ENCODE results near the gene MRFAP1.

DNA sequence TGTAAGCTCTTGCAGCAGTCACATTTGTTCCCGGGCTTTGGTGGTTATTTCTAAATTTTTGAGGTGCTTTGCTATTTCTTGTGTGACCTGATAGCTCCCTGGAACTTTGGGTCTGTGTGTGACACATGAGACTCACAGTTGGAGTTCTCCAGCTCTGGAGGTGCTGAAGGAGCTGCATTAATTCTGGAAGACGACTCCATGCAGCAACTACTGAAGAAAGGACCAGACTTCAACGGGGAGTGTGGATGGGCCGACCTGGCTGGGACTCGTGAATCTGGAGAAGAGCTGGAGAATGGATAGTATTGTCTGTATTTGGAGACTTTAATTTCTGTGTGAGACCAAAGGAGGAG lies 1.5 kb downstream of the MRFAP1 start:
- TF ChIP-seq, protein P1, sequence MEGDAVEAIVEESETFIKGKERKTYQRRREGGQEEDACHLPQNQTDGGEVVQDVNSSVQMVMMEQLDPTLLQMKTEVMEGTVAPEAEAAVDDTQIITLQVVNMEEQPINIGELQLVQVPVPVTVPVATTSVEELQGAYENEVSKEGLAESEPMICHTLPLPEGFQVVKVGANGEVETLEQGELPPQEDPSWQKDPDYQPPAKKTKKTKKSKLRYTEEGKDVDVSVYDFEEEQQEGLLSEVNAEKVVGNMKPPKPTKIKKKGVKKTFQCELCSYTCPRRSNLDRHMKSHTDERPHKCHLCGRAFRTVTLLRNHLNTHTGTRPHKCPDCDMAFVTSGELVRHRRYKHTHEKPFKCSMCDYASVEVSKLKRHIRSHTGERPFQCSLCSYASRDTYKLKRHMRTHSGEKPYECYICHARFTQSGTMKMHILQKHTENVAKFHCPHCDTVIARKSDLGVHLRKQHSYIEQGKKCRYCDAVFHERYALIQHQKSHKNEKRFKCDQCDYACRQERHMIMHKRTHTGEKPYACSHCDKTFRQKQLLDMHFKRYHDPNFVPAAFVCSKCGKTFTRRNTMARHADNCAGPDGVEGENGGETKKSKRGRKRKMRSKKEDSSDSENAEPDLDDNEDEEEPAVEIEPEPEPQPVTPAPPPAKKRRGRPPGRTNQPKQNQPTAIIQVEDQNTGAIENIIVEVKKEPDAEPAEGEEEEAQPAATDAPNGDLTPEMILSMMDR (IDR thresholded peaks at IDR 0.05) = no peak
- TF ChIP-seq POLR2AphosphoS5 (IDR thresholded peaks at IDR 0.05; ENCODE audit: insufficient read depth in 1 of 2, low read depth in 1 of 2) (no peak), POLR2A (IDR thresholded peaks at IDR 0.05) (no peak)
